ENCODE measurements around the gene SLC25A43. TPM values are rescaled to one million over a fixed set of nuclear protein-coding genes. Genes with fewer than 3 reads are reported as not detected.

The SLC25A43 gene
- total and polyA plus RNA-seq, 2 of the 8 experiments (the other 6 are each of a cell fraction or from before 2014, with no cell fraction given): 3.1 to 5.8 TPM

DNA sequence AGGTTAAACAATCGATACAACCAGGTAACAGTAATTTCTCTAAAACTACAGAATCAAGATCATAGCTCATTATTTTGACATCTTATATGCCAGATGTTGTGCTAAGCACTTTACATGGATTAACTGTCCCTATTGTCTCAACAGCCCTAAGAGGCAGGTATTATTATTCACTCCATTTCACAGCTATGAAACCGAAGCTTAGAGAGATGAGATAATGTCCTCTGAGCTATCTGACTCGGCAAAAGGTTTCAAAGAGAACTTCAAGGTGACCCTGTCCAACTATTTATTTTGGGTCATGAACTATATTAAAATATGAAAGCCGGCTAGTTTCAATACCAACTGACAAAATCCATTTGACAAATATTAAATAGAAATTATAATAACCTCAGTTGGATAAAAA is 79.4 kb downstream of the SLC25A43 start:
- Histone ChIP-seq H3K4ac (replicated peaks; ENCODE audit: insufficient read length, low read depth, low read length) (no peak overlapping the region), H4K20me1 (replicated peaks in 1 of 2; ENCODE audit: control insufficient read depth in 1 of 2, insufficient read depth in 2 of 2, low read length in 2 of 2) (no peaks in the 10 kb centered on the region), H3K27ac (ENCODE audit: low read depth, low read length) (no peak overlapping the region), H4K8ac (ENCODE audit: extremely low read depth, insufficient read depth, low read length) (no peak overlapping the region), H3K4me2 (ENCODE audit: insufficient read depth in 1 of 2, low read depth in 2 of 2, low read length in 2 of 2) (no peak overlapping the region), H2BK5ac (ENCODE audit: low read depth, low read length) (no peak overlapping the region), H4K5ac (ENCODE audit: insufficient read length, low read depth, low read length) (no peak overlapping the region), H2AFZ (ENCODE audit: low read length) (no peak overlapping the region), H3K79me1 (ENCODE audit: low read depth, low read length) (no peaks in the 10 kb centered on the region), H3K27me3 (replicated peaks in 1 of 4; ENCODE audit: control insufficient read depth in 3 of 4, extremely low read depth in 1 of 4, insufficient read depth in 3 of 4, low read length in 3 of 4) (peaks cover 0 to 10% (median 2%) of the 10 kb centered on the region in 4 experiments; a peak in 1 of 7 replicates), H3K23ac (ENCODE audit: insufficient read length) (no peak overlapping the region), H2AK5ac (ENCODE audit: low read depth, low read length) (no peak overlapping the region), H3K23me2 (ENCODE audit: low read depth, low read length) (no peaks in the 10 kb centered on the region; the same call in 1 of the 2 replicates), H2BK15ac (ENCODE audit: low read length) (no peak overlapping the region), H3K9ac (replicated peaks in 1 of 4; ENCODE audit: extremely low read depth in 1 of 4, low read depth in 3 of 4, low read length in 3 of 4) (no peak overlapping the region), H3K14ac (ENCODE audit: insufficient read length) (no peak overlapping the region), H3K79me2 (ENCODE audit: control insufficient read depth in 1 of 2, insufficient read depth in 2 of 2, low read length in 2 of 2) (no peaks in the 10 kb centered on the region), H3K4me1 (replicated peaks in 1 of 4; ENCODE audit: control insufficient read depth in 3 of 4, insufficient read depth in 4 of 4, low read length in 3 of 4) (no peaks in the 10 kb centered on the region; a peak in 1 of 7 replicates), H2BK20ac (ENCODE audit: low read length) (no peak overlapping the region), H3K36me3 (ENCODE audit: control insufficient read depth in 2 of 4, insufficient read depth in 4 of 4, low read length in 3 of 4) (no peaks in the 10 kb centered on the region), H2BK12ac (ENCODE audit: low read depth, low read length) (no peak overlapping the region), H3K4me3 (ENCODE audit: extremely low read depth in 1 of 4, insufficient read depth in 2 of 4, low read depth in 3 of 4, low read length in 4 of 4) (no peak overlapping the region), H2BK120ac (replicated peaks; ENCODE audit: low read depth, low read length) (no peak overlapping the region), H3K18ac (ENCODE audit: extremely low read depth, low read length) (no peak overlapping the region), H3K9me3 (ENCODE audit: insufficient read depth in 2 of 2, low read depth in 1 of 2, low read length in 1 of 2) (no peaks in the 10 kb centered on the region), H3K56ac (replicated peaks; ENCODE audit: insufficient read length, low read depth, low read length) (no peak overlapping the region), H4K91ac (replicated peaks; ENCODE audit: insufficient read length, low read length) (no peak overlapping the region)
- DNase-seq (ENCODE audit: low read depth in 1 of 2, low spot score in 2 of 2) (no peak), FAIRE-seq (no peak)
- whole genome bisulfite sequencing, 2 experiments (ENCODE audit: extremely low coverage in 1 of 2, insufficient coverage in 1 of 2, insufficient read length in 1 of 2, insufficient replicate concordance in 2 of 2, low coverage in 1 of 2, low lambda C conversion rate in 2 of 2, missing lambda C conversion rate in 1 of 2): 85% methylated on average over 4 of the region's 4 CpGs; no CpG with 5 or more reads in 1 of the 2 experiments
- ChIA-PET CTCF (ENCODE audit: partially characterized antibody) (interaction anchor here (0.8 to 6.3 kb wide), 7 partner anchors 10 to 276 kb away, joined by 3 to 27 read pairs (median 4); partner anchors contain the start of gene SLC25A5), POLR2A (ENCODE audit: partially characterized antibody) (interaction anchor here (1.8 kb wide), 2 partner anchors 9 to 10 kb away, joined by 6 to 7 read pairs; partner anchors contain the start of gene SLC25A5)
- no peak for TF ChIP-seq BACH1 (IDR thresholded peaks at IDR 0.05; ENCODE audit: low read length)
- TF ChIP-seq RNF2 (IDR thresholded peaks at IDR 0.05; ENCODE audit: borderline replicate concordance, low read depth, low read length, missing control alignments, poor library complexity, severe bottlenecking): no peak
- TF ChIP-seq EP300 (IDR thresholded peaks at IDR 0.05; ENCODE audit: borderline replicate concordance in 1 of 2, low read depth in 2 of 2, low read length in 2 of 2): no peak
- TF ChIP-seq SIX5 (IDR thresholded peaks at IDR 0.05; ENCODE audit: low read depth, low read length): no peak
- no peak for TF ChIP-seq TCF12 (IDR thresholded peaks at IDR 0.05; ENCODE audit: low read depth, low read length)
- TF ChIP-seq, protein P1, sequence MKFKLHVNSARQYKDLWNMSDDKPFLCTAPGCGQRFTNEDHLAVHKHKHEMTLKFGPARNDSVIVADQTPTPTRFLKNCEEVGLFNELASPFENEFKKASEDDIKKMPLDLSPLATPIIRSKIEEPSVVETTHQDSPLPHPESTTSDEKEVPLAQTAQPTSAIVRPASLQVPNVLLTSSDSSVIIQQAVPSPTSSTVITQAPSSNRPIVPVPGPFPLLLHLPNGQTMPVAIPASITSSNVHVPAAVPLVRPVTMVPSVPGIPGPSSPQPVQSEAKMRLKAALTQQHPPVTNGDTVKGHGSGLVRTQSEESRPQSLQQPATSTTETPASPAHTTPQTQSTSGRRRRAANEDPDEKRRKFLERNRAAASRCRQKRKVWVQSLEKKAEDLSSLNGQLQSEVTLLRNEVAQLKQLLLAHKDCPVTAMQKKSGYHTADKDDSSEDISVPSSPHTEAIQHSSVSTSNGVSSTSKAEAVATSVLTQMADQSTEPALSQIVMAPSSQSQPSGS (IDR thresholded peaks at IDR 0.05; ENCODE audit: low read length): no peak
- TF ChIP-seq JUN (IDR thresholded peaks at IDR 0.05; ENCODE audit: low read depth, low read length): no peak
